ENCODE measurements around the gene PGD. TPM values are rescaled to one million over a fixed set of nuclear protein-coding genes. Genes with fewer than 3 reads are reported as not detected.
A peak's percentile ranks its signal among the peaks of the same experiment; 100 is the strongest.

PGD gene
- total and polyA plus RNA-seq, 4 experiments from 2014 or later, result 32.8 to 37.3 (median 36.6) TPM

- Histone ChIP-seq H3K4me3 (ENCODE audit: low read length in 2 of 2) (no peak overlapping the region), H3K27ac (ENCODE audit: low read depth, low read length) (no peak overlapping the region), H3K9me3 (ENCODE audit: control insufficient read depth in 1 of 2, low read length in 2 of 2) (no peaks in the 10 kb centered on the region), H3K27me3 (ENCODE audit: insufficient read depth, low read length) (no peaks in the 10 kb centered on the region), H3K4me1 (ENCODE audit: insufficient read depth, low read length) (peaks cover 5% of the 10 kb centered on the region), H3K36me3 (ENCODE audit: insufficient read depth, low read length) (no peaks in the 10 kb centered on the region)
- intact Hi-C loops (cut with micrococcal nuclease), result no loop called here
- H3K4me1 Mint-ChIP-seq, result peaks cover 0 to 8% (median 2%) of the 10 kb centered on the region in 4 donors
- no peak for DNase-seq
- no peak overlapping the region for H3K4me3 Mint-ChIP-seq
- ChIA-PET POLR2A (ENCODE audit: partially characterized antibody) (interaction anchor here (2.3 kb wide), 1 partner anchor 12 kb away, joined by 7 read pairs; the partner anchor contains the start of gene PGD), CTCF (ENCODE audit: partially characterized antibody) (interaction anchor here (0.6 to 2.1 kb wide), 4 partner anchors 11 to 1398 kb away, joined by 3 to 8 read pairs (median 3); partner anchors contain the start of gene PGD)
- peaks cover 0 to 4% of the 10 kb centered on the region in 2 donors for H3K36me3 Mint-ChIP-seq
- H3K27me3 Mint-ChIP-seq, result no peaks in the 10 kb centered on the region
- H3K9me3 Mint-ChIP-seq, result no peaks in the 10 kb centered on the region
- peak overlapping the region in 1 of 7 donors; percentile 62 for H3K27ac Mint-ChIP-seq
Measured at GRCh38 chr1:10386761-10387676, 11.8 kb upstream of the PGD start.

- Mint-ChIP-seq H3K27ac (peak overlapping the region in 1 of 7 donors; percentile 46), H3K4me3 (no peak overlapping the region), H3K36me3 (peaks cover 0 to 4% of the 10 kb centered on the region in 2 donors), H3K27me3 (no peaks in the 10 kb centered on the region), H3K9me3 (no peaks in the 10 kb centered on the region), H3K4me1 (peaks cover 0 to 8% (median 2%) of the 10 kb centered on the region in 4 donors)
- no peaks in the 10 kb centered on the region for H3K9me3 ChIP-seq (ENCODE audit: control insufficient read depth in 1 of 2, low read length in 2 of 2)
- H3K36me3 ChIP-seq (ENCODE audit: insufficient read depth, low read length), result no peaks in the 10 kb centered on the region
- no peaks in the 10 kb centered on the region for H3K27me3 ChIP-seq (ENCODE audit: insufficient read depth, low read length)
- H3K27ac ChIP-seq (ENCODE audit: low read depth, low read length), result no peak overlapping the region
- peak in 1 of 5 donors; percentile 8 for DNase-seq
- ChIA-PET CTCF (ENCODE audit: partially characterized antibody) (interaction anchor here (0.6 to 2.1 kb wide), 4 partner anchors 10 to 1398 kb away, joined by 3 to 8 read pairs (median 4); partner anchors contain the start of gene PGD), POLR2A (ENCODE audit: partially characterized antibody) (interaction anchor here (2.3 kb wide), 1 partner anchor 11 kb away, joined by 7 read pairs; the partner anchor contains the start of gene PGD)
- no peak overlapping the region for H3K4me3 ChIP-seq (ENCODE audit: low read length in 2 of 2)
- intact Hi-C loops (cut with micrococcal nuclease), result loop anchor here (1.0 kb wide), 1 partner anchor 10 kb away; no protein-coding TSS in a partner anchor
- peaks cover 5% of the 10 kb centered on the region for H3K4me1 ChIP-seq (ENCODE audit: insufficient read depth, low read length)
Measured at GRCh38 chr1:10387677-10388386, 11.0 kb upstream of the PGD start.

- H3K27ac ChIP-seq (ENCODE audit: low read depth, low read length), result no peak overlapping the region
- H3K27me3 ChIP-seq (ENCODE audit: insufficient read depth, low read length), result no peaks in the 10 kb centered on the region
- DNase-seq, result no peak
- peaks cover 5% of the 10 kb centered on the region for H3K4me1 ChIP-seq (ENCODE audit: insufficient read depth, low read length)
- Mint-ChIP-seq H3K27ac (no peak overlapping the region), H3K4me1 (peaks cover 0 to 8% (median 2%) of the 10 kb centered on the region in 4 donors), H3K27me3 (no peaks in the 10 kb centered on the region), H3K9me3 (no peaks in the 10 kb centered on the region), H3K4me3 (no peak overlapping the region), H3K36me3 (peaks cover 0 to 2% of the 10 kb centered on the region in 2 donors)
- CTCF ChIA-PET (ENCODE audit: partially characterized antibody), result interaction anchor here (0.6 to 2.1 kb wide), 2 partner anchors 10 to 97 kb away, joined by 4 to 8 read pairs; partner anchors contain the start of gene PGD
- H3K36me3 ChIP-seq (ENCODE audit: insufficient read depth, low read length), result no peaks in the 10 kb centered on the region
- POLR2A ChIA-PET (ENCODE audit: partially characterized antibody), result interaction anchor here (2.3 kb wide), 1 partner anchor 10 kb away, joined by 7 read pairs; the partner anchor contains the start of gene PGD
- H3K9me3 ChIP-seq (ENCODE audit: control insufficient read depth in 1 of 2, low read length in 2 of 2), result no peaks in the 10 kb centered on the region
- intact Hi-C loops (cut with micrococcal nuclease), result loop anchor here (1.0 kb wide), 1 partner anchor 10 kb away; no protein-coding TSS in a partner anchor
- H3K4me3 ChIP-seq (ENCODE audit: low read length in 2 of 2), result no peak overlapping the region
Measured at GRCh38 chr1:10388387-10388715, 10.5 kb upstream of the PGD start.

GRCh38 chr1:10389271-10389973 is 9.4 kb upstream of the PGD start:
- no peaks in the 10 kb centered on the region for H3K27me3 ChIP-seq (ENCODE audit: insufficient read depth, low read length)
- H3K36me3 Mint-ChIP-seq, result no peaks in the 10 kb centered on the region
- H3K27me3 Mint-ChIP-seq, result no peaks in the 10 kb centered on the region
- intact Hi-C loops (cut with micrococcal nuclease), result no loop called here
- peaks cover 0 to 2% (median 0%) of the 10 kb centered on the region in 8 donors for H3K9me3 Mint-ChIP-seq
- no peaks in the 10 kb centered on the region for H3K9me3 ChIP-seq (ENCODE audit: control insufficient read depth in 1 of 2, low read length in 2 of 2)
- CTCF ChIA-PET (ENCODE audit: partially characterized antibody), result no interaction called here
- no peak overlapping the region for H3K27ac ChIP-seq (ENCODE audit: low read depth, low read length)
- no peak for DNase-seq
- POLR2A ChIA-PET (ENCODE audit: partially characterized antibody), result interaction anchor here (2.3 kb wide), 1 partner anchor 9 kb away, joined by 7 read pairs; the partner anchor contains the start of gene PGD
- peaks cover 0 to 8% (median 2%) of the 10 kb centered on the region in 4 donors for H3K4me1 Mint-ChIP-seq
- H3K4me3 ChIP-seq (ENCODE audit: low read length in 2 of 2), result no peak overlapping the region
- no peaks in the 10 kb centered on the region for H3K36me3 ChIP-seq (ENCODE audit: insufficient read depth, low read length)
- H3K27ac Mint-ChIP-seq, result no peak overlapping the region
- H3K4me3 Mint-ChIP-seq, result no peak overlapping the region
- H3K4me1 ChIP-seq (ENCODE audit: insufficient read depth, low read length), result peaks cover 5% of the 10 kb centered on the region

- peaks cover 8 to 24% (median 18%) of the 10 kb centered on the region in 4 donors for H3K4me1 Mint-ChIP-seq
- Histone ChIP-seq H3K27ac (ENCODE audit: low read depth, low read length) (no peak overlapping the region), H3K27me3 (ENCODE audit: insufficient read depth, low read length) (no peaks in the 10 kb centered on the region), H3K36me3 (ENCODE audit: insufficient read depth, low read length) (no peaks in the 10 kb centered on the region), H3K4me1 (ENCODE audit: insufficient read depth, low read length) (peaks cover 20% of the 10 kb centered on the region), H3K4me3 (ENCODE audit: low read length in 2 of 2) (no peak overlapping the region), H3K9me3 (ENCODE audit: control insufficient read depth in 1 of 2, low read length in 2 of 2) (no peaks in the 10 kb centered on the region)
- no peaks in the 10 kb centered on the region for H3K27me3 Mint-ChIP-seq
- ChIA-PET POLR2A (ENCODE audit: partially characterized antibody) (no interaction called here), CTCF (ENCODE audit: partially characterized antibody) (no interaction called here)
- intact Hi-C loops (cut with micrococcal nuclease), result no loop called here
- no peak for DNase-seq
- peaks cover 0 to 2% (median 0%) of the 10 kb centered on the region in 8 donors for H3K9me3 Mint-ChIP-seq
- no peak overlapping the region for H3K27ac Mint-ChIP-seq
- peaks cover 0 to 9% of the 10 kb centered on the region in 2 donors for H3K36me3 Mint-ChIP-seq
- H3K4me3 Mint-ChIP-seq, result peak overlapping the region in 7 of 8 donors; percentile 9 to 66 (median 46)
Measured at GRCh38 chr1:10396870-10397269, 2.0 kb upstream of the PGD start.

- no peaks in the 10 kb centered on the region for H3K27me3 Mint-ChIP-seq
- CTCF ChIA-PET (ENCODE audit: partially characterized antibody), result interaction anchor here (2.5 kb wide), 1 partner anchor 10 kb away, joined by 8 read pairs; no protein-coding TSS in a partner anchor
- H3K27me3 ChIP-seq (ENCODE audit: insufficient read depth, low read length), result no peaks in the 10 kb centered on the region
Measured at GRCh38 chr1:10398278-10398733, 558 bp upstream of the PGD start.

More at GRCh38 chr1:10398278-10398733, 558 bp upstream of the PGD start:
- Histone ChIP-seq H3K9me3 (ENCODE audit: control insufficient read depth in 1 of 2, low read length in 2 of 2) (no peaks in the 10 kb centered on the region), H3K4me3 (ENCODE audit: low read length in 2 of 2) (peak overlapping the region; percentile 81 to 94), H3K4me1 (ENCODE audit: insufficient read depth, low read length) (peaks cover 20% of the 10 kb centered on the region), H3K27ac (ENCODE audit: low read depth, low read length) (peak overlapping the region; percentile 76), H3K36me3 (ENCODE audit: insufficient read depth, low read length) (peaks cover 6% of the 10 kb centered on the region)
- Mint-ChIP-seq H3K4me1 (peaks cover 8 to 24% (median 18%) of the 10 kb centered on the region in 4 donors), H3K4me3 (peak overlapping the region; percentile 93 to 97 (median 95)), H3K36me3 (peaks cover 0 to 9% of the 10 kb centered on the region in 2 donors), H3K27ac (peak overlapping the region; percentile 81 to 93 (median 86)), H3K9me3 (peaks cover 0 to 2% (median 0%) of the 10 kb centered on the region in 8 donors)
- intact Hi-C loops (cut with micrococcal nuclease), result loop anchor here (1.0 kb wide), 3 partner anchors 10 to 188 kb away; partner anchors contain the start of genes CENPS and KIF1B
- POLR2A ChIA-PET (ENCODE audit: partially characterized antibody), result interaction anchor here (1.0 to 1.9 kb wide), 8 partner anchors 10 to 681 kb away, joined by 3 to 7 read pairs (median 3); partner anchors contain the start of genes CENPS, KIF1B and UBE4B
- no peak for DNase-seq
